GM12865 (cell line): ENCODE measurements around the gene REXO4.

Experiments
- DNase-seq: peaks from one replicate; pipeline ENCODE4 v3.0.0; 2010; ENCODE audit warnings: low read depth
- H3K4me3 ChIP-seq: 2 replicates; pipeline ENCODE4 v1.5.1; 2011; ENCODE audit warnings: mild to moderate bottlenecking, low read depth, low read length, control low read depth
- CTCF ChIP-seq: IDR thresholded peaks from 2 replicates; pipeline ENCODE4 v1.5.1; 2011; ENCODE audit warnings: low read length, control low read depth, low read depth, inconsistent platforms; ENCODE audit not compliant: insufficient read depth; ENCODE audit errors: missing control alignments

REXO4 gene

GRCh38 chr9:133367778-133368177, 50.0 kb downstream of the REXO4 start:
- no peak for TF ChIP-seq CTCF
- no peak for DNase-seq
- no peak overlapping the region for H3K4me3 ChIP-seq

GRCh38 chr9:133367221-133367620, 50.6 kb downstream of the REXO4 start:
- no peak for TF ChIP-seq CTCF
- H3K4me3 ChIP-seq = no peak overlapping the region
- DNase-seq = no peak

GRCh38 chr9:133366435-133366834, 51.4 kb downstream of the REXO4 start:
- no peak overlapping the region for H3K4me3 ChIP-seq
- no peak for TF ChIP-seq CTCF
- DNase-seq = no peak

- TF ChIP-seq CTCF = no peak
- no peak for DNase-seq
- H3K4me3 ChIP-seq = no peak overlapping the region
Observed at GRCh38 chr9:133362359-133363044, 55.3 kb downstream of the REXO4 start.

- no peak for TF ChIP-seq CTCF
Observed at GRCh38 chr9:133361507-133362092, 56.2 kb downstream of the REXO4 start.

GRCh38 chr9:133360400-133361393, 57.1 kb downstream of the REXO4 start:
- no peak for DNase-seq
- TF ChIP-seq CTCF = no peak
- H3K4me3 ChIP-seq = no peak overlapping the region

More at GRCh38 chr9:133361507-133362092, 56.2 kb downstream of the REXO4 start:
- no peak overlapping the region for H3K4me3 ChIP-seq
- DNase-seq = no peak
